Measurements from ENCODE around the gene LGALS1.

The LGALS1 gene

DNA sequence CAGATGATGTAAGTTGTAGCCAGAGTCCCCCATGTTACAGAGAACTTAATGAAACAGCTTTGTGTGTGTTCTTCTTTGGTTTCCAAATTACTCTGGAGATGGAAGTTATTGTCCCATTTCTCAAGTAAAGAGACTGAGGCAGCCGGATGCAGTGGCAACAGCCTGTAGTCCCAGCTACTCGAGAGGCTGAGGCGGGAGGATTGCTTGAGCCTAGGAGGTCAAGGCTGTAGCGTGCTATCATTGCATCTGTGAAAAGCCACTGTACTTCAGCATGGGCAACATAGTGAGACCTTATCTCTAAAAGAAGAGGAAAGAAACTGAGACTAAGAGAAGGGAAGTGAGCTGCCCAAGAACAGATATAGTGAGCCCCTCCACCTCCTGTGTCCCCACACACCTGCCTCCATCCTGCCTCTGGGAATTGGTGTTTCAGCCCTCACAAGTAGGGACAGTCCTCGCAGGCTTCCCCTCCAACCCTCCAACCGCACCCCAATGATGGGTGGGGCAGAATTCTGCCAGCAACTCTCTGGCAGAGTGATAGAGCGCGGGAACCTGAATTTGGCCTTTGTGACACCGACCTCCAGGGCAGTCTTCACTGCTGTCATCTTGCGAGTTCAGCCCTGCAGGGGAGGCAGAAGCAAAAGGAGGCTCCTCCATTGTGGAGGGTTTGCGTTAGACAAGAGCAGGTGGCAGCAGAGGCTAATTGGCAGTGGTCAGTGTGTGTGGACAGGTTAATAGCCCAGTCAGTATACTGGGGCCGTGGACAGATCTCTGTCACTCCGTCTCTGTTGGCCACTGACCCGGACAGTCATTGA lies 15.3 kb upstream of the LGALS1 start:
- no peak for TF ChIP-seq ZFX (IDR thresholded peaks at IDR 0.05)
- TF ChIP-seq, protein P1, sequence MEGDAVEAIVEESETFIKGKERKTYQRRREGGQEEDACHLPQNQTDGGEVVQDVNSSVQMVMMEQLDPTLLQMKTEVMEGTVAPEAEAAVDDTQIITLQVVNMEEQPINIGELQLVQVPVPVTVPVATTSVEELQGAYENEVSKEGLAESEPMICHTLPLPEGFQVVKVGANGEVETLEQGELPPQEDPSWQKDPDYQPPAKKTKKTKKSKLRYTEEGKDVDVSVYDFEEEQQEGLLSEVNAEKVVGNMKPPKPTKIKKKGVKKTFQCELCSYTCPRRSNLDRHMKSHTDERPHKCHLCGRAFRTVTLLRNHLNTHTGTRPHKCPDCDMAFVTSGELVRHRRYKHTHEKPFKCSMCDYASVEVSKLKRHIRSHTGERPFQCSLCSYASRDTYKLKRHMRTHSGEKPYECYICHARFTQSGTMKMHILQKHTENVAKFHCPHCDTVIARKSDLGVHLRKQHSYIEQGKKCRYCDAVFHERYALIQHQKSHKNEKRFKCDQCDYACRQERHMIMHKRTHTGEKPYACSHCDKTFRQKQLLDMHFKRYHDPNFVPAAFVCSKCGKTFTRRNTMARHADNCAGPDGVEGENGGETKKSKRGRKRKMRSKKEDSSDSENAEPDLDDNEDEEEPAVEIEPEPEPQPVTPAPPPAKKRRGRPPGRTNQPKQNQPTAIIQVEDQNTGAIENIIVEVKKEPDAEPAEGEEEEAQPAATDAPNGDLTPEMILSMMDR (conservative IDR thresholded peaks at IDR 0.05), result no peak
- H3K27ac ChIP-seq, result peak overlapping the region; percentile 82

DNA sequence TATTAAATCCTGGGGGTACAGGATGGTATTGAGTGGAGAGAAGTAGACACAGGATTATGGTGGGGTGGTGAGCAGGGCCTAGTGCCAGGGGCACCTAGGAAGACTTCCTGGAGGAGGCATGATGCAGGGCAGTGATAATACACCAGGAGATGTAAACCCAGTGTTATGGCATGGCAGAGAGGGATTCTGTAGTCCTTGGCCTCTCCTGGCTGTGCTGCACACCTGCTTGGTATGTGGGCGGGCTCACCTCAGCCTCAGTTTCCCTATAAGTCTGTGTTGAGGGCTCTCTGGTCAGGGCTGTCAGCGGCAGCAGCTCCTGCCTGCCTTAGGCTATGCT lies 14.8 kb upstream of the LGALS1 start:
- no peak overlapping the region for H3K27ac ChIP-seq
- no peak for TF ChIP-seq ZFX (IDR thresholded peaks at IDR 0.05)
- TF ChIP-seq, protein P1 (conservative IDR thresholded peaks at IDR 0.05), result no peak

DNA sequence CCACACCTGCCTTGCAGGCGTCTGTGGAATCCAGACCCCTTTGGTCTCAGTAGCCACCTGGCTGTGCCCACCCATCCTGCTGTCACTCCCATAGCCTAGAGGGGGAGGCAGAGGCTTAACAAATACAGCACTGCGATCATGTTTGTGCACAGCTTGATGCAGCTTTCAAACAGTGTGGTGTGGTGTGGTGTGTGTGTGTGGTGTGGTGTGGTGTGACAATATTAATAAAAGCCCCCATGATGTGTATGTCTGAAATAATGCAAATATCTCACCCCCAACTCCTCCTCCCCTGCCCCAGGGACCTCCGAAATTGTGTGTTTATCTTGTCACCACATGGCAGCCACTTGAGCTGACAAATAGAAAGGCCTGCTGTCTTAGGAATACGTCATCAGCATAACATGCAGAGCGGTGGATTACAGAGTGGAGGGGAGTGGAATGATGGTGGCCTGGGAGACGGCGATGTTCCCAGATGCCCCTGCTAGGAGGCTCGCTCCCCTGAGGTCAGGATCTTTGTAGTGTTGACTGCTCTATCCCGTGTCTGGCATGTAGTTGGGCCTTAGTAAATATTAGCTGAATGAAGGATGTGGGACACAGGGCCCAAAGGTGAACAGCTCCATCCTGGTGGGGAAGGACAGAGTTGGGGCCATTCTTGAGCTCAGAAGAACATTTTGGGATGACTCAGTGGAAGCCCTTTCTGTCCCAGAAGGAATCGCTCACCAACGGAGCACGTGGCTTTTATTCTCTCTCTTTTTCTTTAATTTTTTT lies 14.1 kb upstream of the LGALS1 start:
- TF ChIP-seq, protein P1 (conservative IDR thresholded peaks at IDR 0.05), result no peak
- TF ChIP-seq ZFX (IDR thresholded peaks at IDR 0.05), result no peak
- no peak overlapping the region for H3K27ac ChIP-seq

DNA sequence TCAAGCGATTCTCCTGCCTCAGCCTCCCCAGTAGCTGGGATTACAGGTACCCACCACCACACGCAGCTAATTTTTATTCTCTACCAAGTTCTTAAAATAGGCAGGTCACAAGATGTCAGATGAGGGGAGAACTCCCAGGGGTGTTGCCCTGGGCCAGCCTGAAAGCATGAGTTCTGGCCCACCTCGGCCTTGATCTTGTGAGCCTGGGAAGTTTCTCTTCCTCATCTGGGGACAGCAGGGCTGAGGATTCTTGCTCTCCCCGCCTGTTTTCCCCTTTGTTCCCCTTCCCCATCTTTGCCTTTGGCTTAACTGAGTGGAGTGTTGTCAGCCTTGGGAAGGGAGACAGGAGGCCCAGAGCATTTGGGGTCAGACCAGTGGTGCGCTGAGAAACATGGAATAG lies 13.4 kb upstream of the LGALS1 start:
- TF ChIP-seq, protein P1 (conservative IDR thresholded peaks at IDR 0.05), result no peak
- TF ChIP-seq ZFX (IDR thresholded peaks at IDR 0.05), result no peak
- H3K27ac ChIP-seq, result no peak overlapping the region

DNA sequence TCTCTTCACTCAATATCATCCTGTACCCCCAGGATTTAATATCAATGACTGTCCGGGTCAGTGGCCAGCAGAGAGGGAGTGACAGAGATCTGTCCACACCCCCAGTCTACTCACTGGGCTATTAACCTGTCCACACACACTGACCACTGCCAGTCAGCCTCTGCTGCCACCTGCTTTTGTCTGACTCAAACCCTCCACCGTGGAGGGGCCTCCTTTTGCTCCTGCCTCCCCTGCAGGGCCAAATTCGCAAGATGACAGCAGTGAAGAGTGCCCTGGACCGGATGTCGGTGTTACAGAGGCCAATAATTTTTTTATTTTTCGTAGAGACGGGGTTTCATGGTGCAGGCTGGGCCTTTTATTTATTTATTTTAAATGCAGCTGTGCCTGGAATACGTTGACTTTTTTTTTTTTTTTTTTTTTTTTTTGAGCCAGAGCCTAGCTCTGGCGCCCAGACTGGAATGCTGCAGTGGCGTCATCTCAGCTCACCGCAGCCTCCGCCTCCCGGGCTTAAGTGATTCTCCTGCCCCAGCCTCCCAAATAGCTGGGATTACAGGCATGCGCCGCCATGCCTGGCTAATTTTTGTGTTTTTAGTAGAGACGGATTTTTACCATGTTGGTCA lies 11.8 kb upstream of the LGALS1 start:
- H3K27ac ChIP-seq, result no peak overlapping the region
- no peak for TF ChIP-seq ZFX (IDR thresholded peaks at IDR 0.05)
- TF ChIP-seq, protein P1 (conservative IDR thresholded peaks at IDR 0.05), result no peak

DNA sequence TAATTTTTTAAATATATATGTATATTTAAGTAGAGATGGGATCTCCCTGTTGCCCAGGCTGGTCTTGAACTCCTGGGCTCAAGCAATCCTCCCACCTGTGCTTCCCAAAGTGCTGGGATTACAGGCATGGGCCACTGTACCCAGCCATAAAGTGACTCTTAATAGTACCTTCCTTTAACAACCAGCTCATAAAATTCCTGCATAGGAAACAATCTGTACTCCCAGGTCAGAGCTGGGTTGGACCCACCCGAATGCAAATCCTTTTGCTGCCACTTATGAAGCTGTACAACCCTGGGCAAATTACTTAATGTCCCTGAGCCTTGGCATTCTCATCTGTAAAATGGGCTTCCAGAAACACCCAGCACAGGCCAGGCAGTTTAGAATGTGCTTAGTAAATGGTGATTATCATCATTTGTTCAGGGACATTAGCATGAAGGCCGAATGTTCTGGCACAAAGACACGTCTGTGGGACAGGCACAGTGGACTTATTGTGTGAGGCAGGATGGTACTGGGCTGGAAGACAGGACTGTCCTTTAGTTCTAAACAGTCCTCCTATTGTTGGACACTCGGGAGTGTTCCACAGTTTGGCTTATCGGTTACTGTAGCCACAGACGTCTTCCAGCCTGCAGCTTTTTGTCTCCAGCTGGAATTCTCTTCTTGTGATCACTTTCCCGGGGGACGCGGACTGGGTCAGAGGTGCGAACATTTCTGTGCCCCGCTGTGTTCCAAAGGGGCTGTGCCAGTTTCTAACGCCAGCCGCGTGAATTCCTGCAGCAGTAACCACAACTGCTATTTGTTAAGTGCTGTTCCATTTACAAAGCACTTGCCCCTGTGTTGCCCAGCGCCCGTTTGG lies 11.0 kb upstream of the LGALS1 start:
- TF ChIP-seq, protein P1 (conservative IDR thresholded peaks at IDR 0.05), result no peak
- no peak for TF ChIP-seq ZFX (IDR thresholded peaks at IDR 0.05)
- H3K27ac ChIP-seq, result no peak overlapping the region

All from C4-2B (cell line).